IMR-90 (cell line): ENCODE data around the gene DICER1.

Source experiments
- MXI1 ChIP-seq: IDR thresholded peaks from 2 replicates; pipeline ENCODE4 v1.6.1; 2012; ENCODE audit warnings: low read depth, mild to moderate bottlenecking, low read length, moderate library complexity, borderline replicate concordance
- TF ChIP-seq, protein P1 (sequence below): conservative IDR thresholded peaks from 2 replicates; pipeline ENCODE4 v1.5.1; 2012; ENCODE audit warnings: mild to moderate bottlenecking, low read depth, low read length, improper control_type of control experiment

DNA sequence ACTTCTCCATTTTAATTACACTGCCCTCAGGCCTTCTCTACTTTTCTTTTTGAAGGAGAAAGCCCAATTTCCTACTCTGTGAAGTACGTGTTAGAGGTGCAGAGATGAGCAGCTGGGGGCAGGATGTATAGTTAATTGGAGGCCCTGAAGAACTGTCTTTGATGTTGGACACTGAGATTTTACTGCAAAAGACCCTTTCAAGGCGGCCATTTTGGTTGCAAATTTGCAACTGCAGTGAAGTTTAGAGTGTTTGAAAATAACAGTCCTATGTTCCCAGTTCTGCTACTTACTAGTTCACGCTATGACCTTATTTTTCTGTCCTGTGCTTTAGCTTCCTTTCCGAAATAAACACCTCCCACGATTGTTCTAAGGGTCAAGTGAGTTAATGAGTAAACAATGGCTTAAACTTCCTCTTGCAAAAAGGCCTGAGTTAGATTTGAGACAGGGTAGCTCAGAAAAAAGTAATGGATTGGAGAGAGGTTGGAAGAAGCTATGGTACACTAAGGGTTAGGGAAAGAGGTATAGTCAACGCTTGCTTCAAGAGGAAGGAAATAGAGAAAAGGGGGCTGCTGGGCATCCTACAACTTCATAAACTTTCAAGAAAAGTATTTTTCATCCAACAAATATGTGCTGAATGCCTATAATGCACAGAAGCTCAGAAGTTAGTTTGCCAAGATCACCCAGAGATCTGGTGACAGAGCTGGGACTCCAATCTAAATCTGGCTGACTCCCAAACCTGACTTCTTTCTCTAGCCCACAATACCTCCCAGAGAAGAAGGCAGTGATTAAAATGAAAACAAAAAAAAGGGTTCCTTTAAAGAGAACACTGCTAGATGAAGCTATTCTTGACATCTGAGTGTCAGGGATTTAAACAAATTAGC lies 26.4 kb upstream of the DICER1 start:
- TF ChIP-seq, protein P1, sequence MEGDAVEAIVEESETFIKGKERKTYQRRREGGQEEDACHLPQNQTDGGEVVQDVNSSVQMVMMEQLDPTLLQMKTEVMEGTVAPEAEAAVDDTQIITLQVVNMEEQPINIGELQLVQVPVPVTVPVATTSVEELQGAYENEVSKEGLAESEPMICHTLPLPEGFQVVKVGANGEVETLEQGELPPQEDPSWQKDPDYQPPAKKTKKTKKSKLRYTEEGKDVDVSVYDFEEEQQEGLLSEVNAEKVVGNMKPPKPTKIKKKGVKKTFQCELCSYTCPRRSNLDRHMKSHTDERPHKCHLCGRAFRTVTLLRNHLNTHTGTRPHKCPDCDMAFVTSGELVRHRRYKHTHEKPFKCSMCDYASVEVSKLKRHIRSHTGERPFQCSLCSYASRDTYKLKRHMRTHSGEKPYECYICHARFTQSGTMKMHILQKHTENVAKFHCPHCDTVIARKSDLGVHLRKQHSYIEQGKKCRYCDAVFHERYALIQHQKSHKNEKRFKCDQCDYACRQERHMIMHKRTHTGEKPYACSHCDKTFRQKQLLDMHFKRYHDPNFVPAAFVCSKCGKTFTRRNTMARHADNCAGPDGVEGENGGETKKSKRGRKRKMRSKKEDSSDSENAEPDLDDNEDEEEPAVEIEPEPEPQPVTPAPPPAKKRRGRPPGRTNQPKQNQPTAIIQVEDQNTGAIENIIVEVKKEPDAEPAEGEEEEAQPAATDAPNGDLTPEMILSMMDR = no peak
- no peak for TF ChIP-seq MXI1
